Osteoblast (primary cell): ENCODE results near the gene RANBP17. TPM values are rescaled to one million over a fixed set of nuclear protein-coding genes. Genes with fewer than 3 reads are reported as not detected.

Experiments
- DNase-seq: peaks from one replicate; pipeline ENCODE4 v3.0.0; 2011; ENCODE audit warnings: low spot score, mixed read lengths; ENCODE audit not compliant: insufficient read length; ENCODE audit errors: missing footprints
- H2AFZ ChIP-seq: 2 replicates; pipeline ENCODE4 v1.6.0; 2011; ENCODE audit warnings: mild to moderate bottlenecking, low read length
- H3K27ac ChIP-seq: 2 replicates; pipeline ENCODE4 v1.5.1; 2011; ENCODE audit warnings: mild to moderate bottlenecking, low read depth, low read length, moderate library complexity
- H3K27me3 ChIP-seq: 2 replicates; pipeline ENCODE4 v1.6.0; 2012; ENCODE audit warnings: mild to moderate bottlenecking, control low read depth, inconsistent platforms, low read length, moderate library complexity; ENCODE audit not compliant: insufficient read depth
- H3K36me3 ChIP-seq: 2 replicates; pipeline ENCODE4 v1.5.1; 2011; ENCODE audit warnings: mild to moderate bottlenecking, low read length, control low read depth, moderate library complexity; ENCODE audit not compliant: insufficient read depth
- H3K4me1 ChIP-seq: 2 replicates; pipeline ENCODE4 v1.5.1; 2011; ENCODE audit warnings: mild to moderate bottlenecking, low read length, control low read depth, moderate library complexity; ENCODE audit not compliant: insufficient read depth
- H3K4me2 ChIP-seq: 2 replicates; pipeline ENCODE4 v1.6.0; 2011; ENCODE audit warnings: mild to moderate bottlenecking, low read length; ENCODE audit not compliant: insufficient read depth
- H3K4me3 ChIP-seq: fragments of 200-600 bp; sonication (generic); 3 replicates; pipeline ENCODE4 v1.5.1; 2012; ENCODE audit warnings: mild to moderate bottlenecking, low read length, inconsistent platforms; ENCODE audit not compliant: insufficient read depth
- H3K79me2 ChIP-seq: 2 replicates; pipeline ENCODE4 v1.6.0; 2012; ENCODE audit warnings: mild to moderate bottlenecking, low read length, control low read depth, inconsistent platforms; ENCODE audit not compliant: insufficient read depth
- H3K9me3 ChIP-seq: 2 replicates; pipeline ENCODE4 v1.5.1; 2011; ENCODE audit warnings: low read depth, low read length, control low read depth
- H4K20me1 ChIP-seq: 2 replicates; pipeline ENCODE4 v1.6.0; 2012; ENCODE audit warnings: mild to moderate bottlenecking, low read length, control low read depth; ENCODE audit not compliant: insufficient read depth
- CTCF ChIP-seq: IDR thresholded peaks from 2 replicates; pipeline ENCODE4 v1.5.1; 2011; ENCODE audit warnings: mild to moderate bottlenecking, low read depth, low read length, moderate library complexity; ENCODE audit errors: extremely low read depth
- total RNA-seq: library from RNA; depleted of rRNA; stranded (reverse); fragments of >200 nt; gene quantifications from 2 replicates; pipeline ENCODE4 v1.2.3, GENCODE V29; 2012

RANBP17 gene
- total RNA-seq, 1 donor, result 4.0 TPM

GRCh38 chr5:171268700-171269620 lies 407.1 kb downstream of the RANBP17 start:
- peaks cover 9% of the 10 kb centered on the region for H3K4me1 ChIP-seq
- no peak overlapping the region for H3K27ac ChIP-seq
- no peaks in the 10 kb centered on the region for H3K36me3 ChIP-seq
- H2AFZ ChIP-seq, result no peak overlapping the region
- no peaks in the 10 kb centered on the region for H3K9me3 ChIP-seq
- no peaks in the 10 kb centered on the region for H4K20me1 ChIP-seq
- no peak overlapping the region for H3K4me2 ChIP-seq
- no peaks in the 10 kb centered on the region for H3K79me2 ChIP-seq
- no peak overlapping the region for H3K4me3 ChIP-seq
- no peak for TF ChIP-seq CTCF
- no peak for DNase-seq
- no peaks in the 10 kb centered on the region for H3K27me3 ChIP-seq

- no peak overlapping the region for H2AFZ ChIP-seq
Observed at GRCh38 chr5:171269717-171270116, 407.9 kb downstream of the RANBP17 start.

GRCh38 chr5:171270136-171270535 lies 408.3 kb downstream of the RANBP17 start:
- H3K27me3 ChIP-seq, result no peaks in the 10 kb centered on the region
- no peak overlapping the region for H3K27ac ChIP-seq
- DNase-seq, result no peak
- TF ChIP-seq CTCF, result no peak
- H3K4me1 ChIP-seq, result peaks cover 9% of the 10 kb centered on the region
- H3K9me3 ChIP-seq, result no peaks in the 10 kb centered on the region
- no peak overlapping the region for H2AFZ ChIP-seq
- H3K79me2 ChIP-seq, result no peaks in the 10 kb centered on the region
- no peaks in the 10 kb centered on the region for H4K20me1 ChIP-seq
- no peaks in the 10 kb centered on the region for H3K36me3 ChIP-seq
- no peak overlapping the region for H3K4me3 ChIP-seq
- H3K4me2 ChIP-seq, result no peak overlapping the region

More at GRCh38 chr5:171269717-171270116, 407.9 kb downstream of the RANBP17 start:
- peaks cover 9% of the 10 kb centered on the region for H3K4me1 ChIP-seq
- DNase-seq, result no peak
- no peak overlapping the region for H3K27ac ChIP-seq
- no peaks in the 10 kb centered on the region for H3K36me3 ChIP-seq
- H3K9me3 ChIP-seq, result no peaks in the 10 kb centered on the region
- H3K4me2 ChIP-seq, result no peak overlapping the region
- H3K27me3 ChIP-seq, result no peaks in the 10 kb centered on the region
- no peaks in the 10 kb centered on the region for H3K79me2 ChIP-seq
- TF ChIP-seq CTCF, result no peak
- H4K20me1 ChIP-seq, result no peaks in the 10 kb centered on the region
- no peak overlapping the region for H3K4me3 ChIP-seq

- Histone ChIP-seq H3K4me2 (no peak overlapping the region), H3K27me3 (no peaks in the 10 kb centered on the region), H3K27ac (no peak overlapping the region), H4K20me1 (no peaks in the 10 kb centered on the region), H3K4me1 (peaks cover 9% of the 10 kb centered on the region), H3K36me3 (no peaks in the 10 kb centered on the region), H2AFZ (no peak overlapping the region), H3K4me3 (no peak overlapping the region), H3K79me2 (no peaks in the 10 kb centered on the region), H3K9me3 (no peaks in the 10 kb centered on the region)
- DNase-seq, result no peak
- TF ChIP-seq CTCF, result no peak
Observed at GRCh38 chr5:171271798-171272197, 410.0 kb downstream of the RANBP17 start.
